HG03045 (cell line): ENCODE results near the gene WNT3A.
A peak's percentile ranks its signal among the peaks of the same experiment; 100 is the strongest.

Experiments
- ATAC-seq: cut with Tn5 transposase; IDR thresholded peaks from one replicate; pipeline ENCODE4 v1.9.1; 2021; ENCODE audit warnings: mild to moderate bottlenecking, moderate library complexity; ENCODE audit not compliant: unreplicated experiment

The WNT3A gene

DNA sequence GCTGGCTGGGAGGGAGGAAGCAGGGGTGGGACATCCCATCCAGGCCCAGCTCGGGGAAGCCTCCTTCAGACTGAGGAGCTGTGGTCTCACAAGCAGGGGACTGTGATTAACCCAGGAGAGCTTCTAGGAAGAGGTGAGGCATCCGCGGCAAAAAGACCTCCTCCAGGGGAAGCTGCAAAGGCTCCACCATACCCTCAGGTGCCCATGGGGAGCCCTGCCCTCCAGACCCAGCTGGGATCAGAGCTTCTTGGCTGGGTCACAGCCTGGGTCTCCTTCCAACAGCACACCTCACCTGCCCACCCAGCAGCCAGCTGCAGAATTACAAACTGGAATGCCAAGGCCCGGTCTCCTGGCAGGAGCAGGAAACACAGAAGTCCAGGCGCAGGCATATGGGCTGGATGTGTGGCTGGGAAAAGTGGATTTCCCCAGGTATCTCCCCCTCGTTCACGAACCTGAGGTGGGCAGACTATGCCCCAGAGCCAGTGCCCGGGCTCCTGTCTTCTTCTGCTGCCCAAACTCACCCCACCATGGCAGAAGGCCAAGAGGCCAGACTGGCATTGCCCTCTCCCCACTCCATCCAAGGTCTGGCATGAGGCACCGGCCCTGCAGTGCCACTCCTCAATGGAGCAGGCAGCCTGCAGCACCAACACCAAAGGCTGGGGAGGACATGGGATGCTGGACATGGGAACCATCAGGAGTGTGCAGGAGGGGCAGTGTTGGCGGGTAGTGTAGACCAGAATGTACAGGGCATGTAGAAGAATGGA is 60.3 kb downstream of the WNT3A start:
- ATAC-seq, result no peak

DNA sequence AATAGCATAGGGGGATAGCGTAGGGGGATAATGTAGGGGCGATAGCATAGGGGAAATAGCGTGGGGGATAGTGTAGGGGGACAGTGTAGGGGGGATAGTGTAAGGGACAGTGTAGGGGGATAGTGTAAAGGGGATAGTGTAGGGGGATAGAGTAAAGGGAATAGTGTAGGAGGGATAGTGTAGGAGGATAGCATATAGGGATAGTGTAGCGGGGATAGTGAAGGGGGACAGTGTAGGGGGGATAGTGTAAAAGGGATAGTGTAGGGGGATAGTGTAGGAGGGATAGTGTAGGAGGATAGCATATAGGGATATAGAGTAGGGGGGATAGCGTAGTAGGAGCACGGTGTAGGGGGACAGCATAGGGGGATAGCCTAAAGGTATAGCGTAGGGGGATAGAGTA is 61.6 kb downstream of the WNT3A start:
- no peak for ATAC-seq

DNA sequence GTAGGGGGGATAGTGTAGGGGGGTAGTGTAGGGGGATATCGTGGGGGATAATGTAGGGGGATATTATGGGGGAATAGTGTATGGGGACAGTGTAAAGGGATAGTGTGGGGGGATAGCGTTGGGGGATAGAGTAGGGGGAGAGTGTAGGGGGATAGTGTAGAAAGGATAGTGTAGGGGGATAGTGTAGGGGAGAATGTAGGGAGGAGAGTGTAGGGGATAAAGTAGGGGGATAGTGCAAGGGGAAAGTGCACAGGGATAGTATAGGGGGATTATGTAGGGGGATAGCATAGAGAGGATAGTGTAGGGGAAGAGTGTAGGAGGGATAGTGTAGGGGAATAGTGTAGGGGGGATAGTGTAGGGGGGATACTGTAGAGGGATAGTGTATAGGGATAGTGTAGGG is 63.4 kb downstream of the WNT3A start:
- ATAC-seq, result no peak

- no peak for ATAC-seq
Measured at GRCh38 chr1:228070851-228071250, 64.1 kb downstream of the WNT3A start.

- no peak for ATAC-seq
Measured at GRCh38 chr1:228071839-228072657, 65.2 kb downstream of the WNT3A start.

GRCh38 chr1:228072658-228073043 is 65.9 kb downstream of the WNT3A start:
- no peak for ATAC-seq

DNA sequence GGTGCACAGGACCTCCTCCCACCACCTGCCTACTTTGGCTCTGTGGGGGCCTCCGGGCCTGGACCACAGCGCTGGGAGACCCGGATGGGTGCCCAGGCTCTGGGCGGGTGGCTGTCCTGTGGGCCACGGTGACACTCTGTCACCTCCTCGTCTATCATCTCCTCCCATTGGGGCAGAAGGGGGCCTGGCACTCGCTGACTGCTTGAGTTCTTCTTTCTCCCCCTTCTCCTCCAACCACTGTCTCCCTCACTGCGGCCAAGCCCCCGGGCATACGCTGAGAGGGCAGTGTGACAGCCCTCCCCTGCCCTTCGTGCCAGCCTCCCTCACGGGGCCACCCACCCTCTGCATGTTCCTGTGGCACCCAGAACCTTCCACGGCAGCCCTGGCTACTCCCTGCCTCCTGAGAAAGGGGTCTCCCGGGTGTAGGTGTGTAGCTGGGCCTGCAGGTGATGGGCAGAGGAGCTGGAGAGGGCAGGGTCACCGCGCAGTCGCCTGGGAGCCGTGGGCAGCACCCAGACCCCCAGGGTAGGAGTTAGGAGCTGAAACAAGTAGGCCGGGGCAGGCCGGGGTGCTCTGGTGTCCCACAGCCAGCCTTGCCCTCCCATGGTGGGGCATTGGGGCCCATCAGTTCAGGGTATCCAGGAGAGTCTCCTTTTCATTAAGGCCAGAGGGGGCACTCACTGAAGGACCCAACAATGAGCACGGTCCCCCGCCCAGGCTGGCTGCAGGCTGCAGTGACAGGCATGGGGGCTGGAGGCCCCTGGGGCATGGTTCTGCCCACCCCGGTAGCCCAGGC is 66.5 kb downstream of the WNT3A start:
- ATAC-seq, result no peak

GRCh38 chr1:228073857-228074545 is 67.2 kb downstream of the WNT3A start:
- ATAC-seq, result no peak

DNA sequence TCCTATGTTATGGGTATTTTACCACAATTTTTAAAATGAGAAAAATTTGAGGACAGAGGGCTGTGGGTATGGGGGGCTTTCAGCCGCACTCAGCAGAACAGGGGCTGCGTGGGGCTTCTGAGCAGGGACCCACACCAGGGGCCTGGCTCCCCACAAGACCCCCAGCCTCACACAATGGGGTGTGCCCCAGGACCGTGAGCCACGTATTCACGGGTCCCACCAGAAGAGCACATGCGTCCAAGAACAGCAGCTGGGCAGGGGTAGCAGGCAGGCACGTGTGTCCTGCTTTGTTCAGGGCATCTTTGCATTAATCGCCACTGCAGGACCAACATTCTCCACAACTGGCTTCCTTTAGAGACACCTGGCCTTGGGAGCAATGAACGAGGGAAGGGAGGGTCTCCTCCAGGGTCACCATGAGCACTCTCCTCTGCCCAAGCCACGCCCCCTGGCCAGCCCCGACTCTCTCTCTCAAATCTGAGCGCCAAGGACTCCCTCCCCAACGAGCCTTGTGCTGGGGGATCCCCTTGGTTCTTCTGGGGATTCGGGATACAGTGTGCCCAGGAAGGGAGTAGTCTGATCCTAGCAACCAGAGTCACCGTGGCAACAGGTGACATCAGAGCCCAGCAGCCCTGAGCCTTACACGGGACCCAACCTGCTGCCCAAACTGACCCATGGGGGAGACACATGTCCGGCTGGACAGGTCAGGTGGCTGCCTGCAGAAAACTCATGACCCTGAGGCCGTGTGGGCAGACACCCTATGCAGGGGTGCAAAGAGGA is 68.3 kb downstream of the WNT3A start:
- ATAC-seq, result no peak

DNA sequence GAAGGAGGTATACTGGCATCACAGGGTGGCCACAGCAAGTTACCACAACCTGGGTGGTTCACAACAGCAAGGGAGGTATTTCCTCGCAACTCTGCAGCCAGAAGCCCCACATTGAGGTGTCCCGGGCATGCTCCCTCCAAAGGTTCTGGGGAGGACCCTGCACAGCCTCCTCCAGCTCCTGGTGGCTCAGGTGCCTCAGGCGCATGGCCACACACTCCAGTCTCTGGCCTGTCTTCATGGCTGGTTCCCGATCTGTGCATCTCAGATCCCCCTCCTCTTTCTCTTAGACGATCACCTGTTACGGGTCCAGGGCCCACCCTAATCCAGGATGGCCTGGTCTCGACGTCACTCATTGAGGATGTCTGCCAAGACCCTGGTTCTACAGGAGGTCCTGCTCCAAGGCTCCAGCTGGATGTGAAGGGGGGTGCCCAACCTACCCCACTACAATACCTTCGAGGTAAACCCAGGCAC is 69.0 kb downstream of the WNT3A start:
- ATAC-seq, result no peak

DNA sequence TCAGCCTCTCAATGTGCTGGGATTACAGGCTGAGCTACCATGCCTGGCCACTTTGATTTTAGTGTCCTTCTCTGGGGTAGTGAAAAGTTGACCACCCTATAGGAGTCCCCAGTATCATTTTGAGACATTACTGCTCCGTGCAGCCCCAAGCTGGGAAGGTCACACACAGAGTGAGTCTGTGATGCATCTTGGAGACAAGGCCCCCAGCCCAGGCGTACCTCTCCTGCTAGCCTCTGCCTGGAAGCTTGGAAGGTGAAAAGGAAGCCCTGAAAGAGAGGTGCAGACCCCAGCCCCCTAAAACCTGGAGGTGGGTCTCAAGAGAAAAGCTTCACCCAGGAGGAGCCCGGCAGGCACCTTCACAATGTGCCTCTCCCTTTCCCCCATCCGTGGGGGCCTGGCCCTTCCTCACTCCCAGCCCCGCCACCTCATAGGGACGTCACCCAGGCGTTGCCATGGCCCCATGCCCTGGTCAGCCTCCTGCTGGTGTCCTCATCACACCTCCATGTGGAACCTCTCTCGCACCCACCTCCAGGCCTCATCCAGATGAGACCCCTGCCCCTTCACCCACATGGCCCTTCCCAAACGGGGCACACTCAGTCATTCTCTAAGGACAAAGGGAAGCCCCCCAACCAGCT is 70.1 kb downstream of the WNT3A start:
- ATAC-seq, result no peak

GRCh38 chr1:228077565-228078330 is 71.0 kb downstream of the WNT3A start:
- no peak for ATAC-seq

DNA sequence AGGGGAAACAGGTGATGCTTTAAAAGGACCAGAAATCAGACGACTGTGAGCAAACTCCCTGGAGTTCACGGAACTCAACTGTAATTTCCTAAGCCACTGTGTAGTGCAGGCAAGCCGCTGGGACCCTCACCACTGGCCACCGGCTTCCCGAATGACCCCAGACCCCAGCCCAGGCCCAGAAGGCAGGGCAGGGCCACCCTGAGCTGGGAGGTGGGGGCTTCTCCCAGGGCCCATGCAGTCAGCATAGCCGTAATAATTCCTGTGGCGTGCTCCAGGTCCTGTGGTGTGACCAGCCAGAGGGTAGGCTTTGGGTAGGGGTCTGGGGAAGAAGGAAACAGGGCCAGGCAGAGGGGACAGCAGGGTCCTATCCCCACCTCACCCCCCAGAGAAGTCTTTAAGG is 72.2 kb downstream of the WNT3A start:
- no peak for ATAC-seq

- no peak for ATAC-seq
Measured at GRCh38 chr1:228079601-228080263, 72.9 kb downstream of the WNT3A start.

DNA sequence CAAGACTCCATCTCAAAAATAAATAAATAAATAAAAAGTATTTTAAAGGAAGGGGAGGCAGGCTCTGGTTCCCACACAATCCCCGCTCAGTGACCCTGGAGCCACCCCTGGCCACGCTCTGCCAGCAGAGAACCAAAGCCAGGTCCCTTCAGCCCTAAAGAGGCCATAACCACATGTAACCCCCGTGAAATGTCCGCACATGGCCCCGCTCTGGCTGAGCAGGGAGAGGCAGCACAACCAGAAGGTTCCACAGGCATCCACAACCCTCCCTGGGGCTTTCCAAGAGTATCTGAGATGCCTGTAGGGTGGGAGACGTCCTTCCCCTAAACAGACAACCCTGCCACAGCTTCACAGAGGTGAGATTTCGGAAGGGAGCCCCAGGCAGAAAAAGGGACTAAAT is 74.3 kb downstream of the WNT3A start:
- no peak for ATAC-seq

DNA sequence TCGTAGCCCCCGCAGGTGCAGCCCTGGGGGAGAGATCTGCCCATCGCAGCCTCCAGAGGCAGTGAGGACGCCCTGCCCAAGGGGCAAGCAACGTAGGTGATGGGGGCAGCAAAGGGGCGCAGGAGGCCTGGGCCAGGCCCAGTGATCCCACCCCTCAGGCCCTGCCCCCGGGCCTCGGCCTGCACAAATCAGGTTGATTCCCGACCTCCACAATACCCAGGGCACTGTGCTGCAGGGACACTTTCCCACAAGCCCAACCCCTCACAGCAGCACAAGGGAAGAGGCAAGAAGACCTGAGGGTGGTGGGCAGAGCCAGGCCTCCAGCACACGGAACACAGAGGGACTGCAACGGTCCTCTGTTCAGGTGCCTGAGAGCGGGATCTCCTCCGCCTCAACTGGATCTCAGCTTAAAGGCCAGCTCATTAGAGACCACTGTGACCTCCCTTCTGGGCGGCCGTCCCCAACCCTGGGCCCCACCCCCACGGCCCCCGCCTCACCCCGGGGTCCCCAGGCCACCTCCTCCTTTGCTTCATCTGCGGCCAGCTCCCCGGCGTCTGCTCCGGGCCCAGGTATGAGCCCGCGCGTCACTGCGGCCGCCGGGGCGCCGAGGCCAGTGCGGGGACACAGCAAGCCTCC is 74.9 kb downstream of the WNT3A start:
- ATAC-seq, result peak; percentile 31

- ATAC-seq, result peak; percentile 76
Measured at GRCh38 chr1:228082214-228082917, 75.6 kb downstream of the WNT3A start, which contains the start of gene ARF1. Gene ARF1, plus strand, starts transcription at chr1:228082708. Its CDS starts 14,407 bp downstream, at chr1:228097115.
